DOHH2 (cell line): ENCODE data around the gene ADPRM.

Experiments used
- H3F3A ChIP-seq: fragments of 200-600 bp; sonication (generic), shearing (Covaris generic); 2 replicates; pipeline ENCODE4 v1.6.0; 2016; ENCODE audit warnings: antibody characterized with exemption, mild to moderate bottlenecking; ENCODE audit not compliant: control insufficient read depth, insufficient read depth
- H3K27ac ChIP-seq: fragments of 200-600 bp; sonication (generic); 2 replicates; pipeline ENCODE4 v1.5.1; 2014; ENCODE audit warnings: low read depth, mild to moderate bottlenecking, low read length, moderate library complexity
- H3K27me3 ChIP-seq: fragments of 200-600 bp; sonication (generic); 2 replicates; pipeline ENCODE4 v1.6.1; 2014; ENCODE audit warnings: mild to moderate bottlenecking, low read length, mixed read lengths; ENCODE audit not compliant: control insufficient read depth
- H3K36me3 ChIP-seq: fragments of 200-600 bp; sonication (generic); 2 replicates; pipeline ENCODE4 v1.6.1; 2014; ENCODE audit warnings: mild to moderate bottlenecking, low read length, moderate library complexity, mixed read lengths; ENCODE audit not compliant: control insufficient read depth
- H3K4me1 ChIP-seq: fragments of 200-600 bp; sonication (generic); 2 replicates; pipeline ENCODE4 v1.6.1; 2014; ENCODE audit warnings: mild to moderate bottlenecking, low read length, mixed read lengths; ENCODE audit not compliant: control insufficient read depth
- H3K4me2 ChIP-seq: fragments of 200-600 bp; sonication (generic); 2 replicates; pipeline ENCODE4 v1.6.0; 2014; ENCODE audit warnings: mild to moderate bottlenecking, low read length, moderate library complexity
- H3K4me3 ChIP-seq: fragments of 200-600 bp; sonication (generic); 2 replicates; pipeline ENCODE4 v1.5.1; 2014; ENCODE audit warnings: mild to moderate bottlenecking, low read length, mixed read lengths
- H3K79me2 ChIP-seq: fragments of 200-600 bp; sonication (generic); 2 replicates; pipeline ENCODE4 v1.6.1; 2014; ENCODE audit warnings: mild to moderate bottlenecking, low read length, mixed read lengths; ENCODE audit not compliant: control insufficient read depth
- H3K9me2 ChIP-seq: fragments of 200-600 bp; sonication (generic); replicated peaks from 2 replicates; pipeline ENCODE4 v1.6.1; 2014; ENCODE audit warnings: mild to moderate bottlenecking, low read length, mixed read lengths; ENCODE audit not compliant: control insufficient read depth
- H3K9me3 ChIP-seq: fragments of 200-600 bp; sonication (generic); 2 replicates; pipeline ENCODE4 v1.6.1; 2014; ENCODE audit warnings: antibody characterized with exemption, low read length, mixed read lengths; ENCODE audit not compliant: control insufficient read depth, insufficient read depth
- H4K20me1 ChIP-seq: fragments of 200-600 bp; sonication (generic); 2 replicates; pipeline ENCODE4 v1.6.0; 2014; ENCODE audit warnings: low read depth, mild to moderate bottlenecking, antibody characterized with exemption, low read length, moderate library complexity; ENCODE audit not compliant: control insufficient read depth, insufficient read depth
- CTCF ChIP-seq: fragments of 200-600 bp; sonication (generic); IDR thresholded peaks from one replicate; pipeline ENCODE4 v1.5.1; 2014; ENCODE audit warnings: antibody characterized with exemption, mild to moderate bottlenecking, low read depth, low read length; ENCODE audit not compliant: poor library complexity, severe bottlenecking
- EZH2phosphoT487 ChIP-seq: fragments of 200-600 bp; sonication (generic); IDR thresholded peaks from 2 replicates; pipeline ENCODE4 v1.6.1; 2017; ENCODE audit warnings: borderline replicate concordance, mild to moderate bottlenecking, antibody characterized with exemption, low read length, moderate library complexity, mixed read lengths

ADPRM gene

GRCh38 chr17:10738521-10739258 is 41.3 kb downstream of the ADPRM start:
- no peak overlapping the region for H3K4me3 ChIP-seq
- no peaks in the 10 kb centered on the region for H3K4me1 ChIP-seq
- no peak for TF ChIP-seq EZH2phosphoT487
- no peak for TF ChIP-seq CTCF
- H3K27ac ChIP-seq = no peak overlapping the region
- no peak overlapping the region for H3K4me2 ChIP-seq
- peaks cover 3% of the 10 kb centered on the region for H3K27me3 ChIP-seq
- H3F3A ChIP-seq = no peaks in the 10 kb centered on the region
- no peaks in the 10 kb centered on the region for H3K36me3 ChIP-seq
- no peaks in the 10 kb centered on the region for H4K20me1 ChIP-seq
- no peaks in the 10 kb centered on the region for H3K79me2 ChIP-seq
- H3K9me2 ChIP-seq = no peaks in the 10 kb centered on the region
- H3K9me3 ChIP-seq = no peaks in the 10 kb centered on the region

- Histone ChIP-seq H3K4me3 (no peak overlapping the region), H3F3A (no peaks in the 10 kb centered on the region), H3K79me2 (no peaks in the 10 kb centered on the region), H3K9me2 (no peaks in the 10 kb centered on the region), H3K4me1 (no peaks in the 10 kb centered on the region), H3K27ac (no peak overlapping the region), H3K4me2 (no peak overlapping the region), H3K36me3 (no peaks in the 10 kb centered on the region), H3K27me3 (no peaks in the 10 kb centered on the region; the same call in 1 of the 2 replicates), H4K20me1 (no peaks in the 10 kb centered on the region), H3K9me3 (no peaks in the 10 kb centered on the region)
- TF ChIP-seq CTCF = no peak
- no peak for TF ChIP-seq EZH2phosphoT487
These were observed 42.0 kb downstream of the ADPRM start for GRCh38 chr17:10739386-10739785.

GRCh38 chr17:10741416-10742135 is 44.2 kb downstream of the ADPRM start:
- TF ChIP-seq CTCF (no peak), EZH2phosphoT487 (no peak)
- no peaks in the 10 kb centered on the region for H3K36me3 ChIP-seq
- no peak overlapping the region for H3K4me2 ChIP-seq
- H3K79me2 ChIP-seq = no peaks in the 10 kb centered on the region
- H4K20me1 ChIP-seq = no peaks in the 10 kb centered on the region
- no peaks in the 10 kb centered on the region; the same call in 1 of the 2 replicates for H3K27me3 ChIP-seq
- no peaks in the 10 kb centered on the region for H3F3A ChIP-seq
- no peak overlapping the region for H3K27ac ChIP-seq
- no peaks in the 10 kb centered on the region for H3K9me3 ChIP-seq
- no peak overlapping the region for H3K4me3 ChIP-seq
- no peaks in the 10 kb centered on the region for H3K4me1 ChIP-seq
- H3K9me2 ChIP-seq = no peaks in the 10 kb centered on the region
